Neural progenitor cell (in vitro differentiated cells): Measurements from ENCODE around the gene TANK. TPM values are rescaled to one million over a fixed set of nuclear protein-coding genes. Genes with fewer than 3 reads are reported as not detected.

ENCODE experiments used
- DNase-seq: peaks from one replicate; pipeline ENCODE4 v3.0.0-alpha.2; 2016; ENCODE audit warnings: low spot score
- H2AFZ ChIP-seq: fragments of 200-600 bp; sonication (generic); replicated peaks from 2 replicates; pipeline ENCODE4 v1.6.1; 2016; ENCODE audit warnings: antibody characterized with exemption
- H3F3A ChIP-seq: fragments of 200-600 bp; sonication (generic); 2 replicates; pipeline ENCODE4 v1.6.1; 2016; ENCODE audit warnings: antibody characterized with exemption, low read depth
- H3K27ac ChIP-seq: fragments of 200-600 bp; sonication (generic); 2 replicates; pipeline ENCODE4 v1.5.1; 2016; ENCODE audit warnings: mild to moderate bottlenecking
- H3K27me3 ChIP-seq: fragments of 200-600 bp; sonication (generic); 2 replicates; pipeline ENCODE4 v1.6.1; 2016; ENCODE audit warnings: mild to moderate bottlenecking, moderate library complexity
- H3K36me3 ChIP-seq: fragments of 200-600 bp; sonication (generic); 2 replicates; pipeline ENCODE4 v1.5.1; 2016
- H3K4me1 ChIP-seq: fragments of 200-600 bp; sonication (generic); 2 replicates; pipeline ENCODE4 v1.6.1; 2016; ENCODE audit warnings: mixed run types
- H3K4me2 ChIP-seq: fragments of 200-600 bp; sonication (generic); 2 replicates; pipeline ENCODE4 v1.6.1; 2016
- H3K4me3 ChIP-seq: fragments of 200-600 bp; sonication (generic); 2 replicates; pipeline ENCODE4 v1.5.1; 2016
- H3K79me2 ChIP-seq: fragments of 200-600 bp; sonication (generic); 2 replicates; pipeline ENCODE4 v1.6.1; 2016; ENCODE audit warnings: low read depth
- H3K9ac ChIP-seq: fragments of 200-600 bp; sonication (generic); 2 replicates; pipeline ENCODE4 v1.6.1; 2016
- H3K9me3 ChIP-seq: fragments of 200-600 bp; sonication (generic); 2 replicates; pipeline ENCODE4 v1.5.1; 2016; ENCODE audit warnings: low read depth
- H4K20me1 ChIP-seq: fragments of 200-600 bp; sonication (generic); 2 replicates; pipeline ENCODE4 v1.6.1; 2016; ENCODE audit warnings: low read depth
- H3K27ac Mint-ChIP-seq: 3 replicates; pipeline ENCODE4 v1.8.0; 2021; ENCODE audit warnings: mixed read lengths
- H3K27me3 Mint-ChIP-seq: 2 replicates; pipeline ENCODE4 v1.8.0; 2022; ENCODE audit warnings: low read depth, mild to moderate bottlenecking, inconsistent platforms, moderate library complexity, mixed read lengths; ENCODE audit not compliant: insufficient read depth
- H3K36me3 Mint-ChIP-seq: 3 replicates; pipeline ENCODE4 v1.8.0; 2021; ENCODE audit warnings: mixed read lengths
- H3K4me1 Mint-ChIP-seq: 3 replicates; pipeline ENCODE4 v1.8.0; 2021; ENCODE audit warnings: mixed read lengths
- H3K4me3 Mint-ChIP-seq: 3 replicates; pipeline ENCODE4 v1.8.0; 2021; ENCODE audit warnings: mild to moderate bottlenecking, moderate library complexity, mixed read lengths
- H3K9me3 Mint-ChIP-seq: 3 replicates; pipeline ENCODE4 v1.8.0; 2020; ENCODE audit warnings: mixed read lengths
- CTCF ChIP-seq: fragments of 200-600 bp; sonication (generic); IDR thresholded peaks from 2 replicates; pipeline ENCODE4 v1.5.1; 2017; ENCODE audit warnings: antibody characterized with exemption, mild to moderate bottlenecking
- EZH2 ChIP-seq: fragments of 200-600 bp; sonication (generic); IDR thresholded peaks from 2 replicates; pipeline ENCODE4 v1.6.1; 2017; ENCODE audit warnings: antibody characterized with exemption, mild to moderate bottlenecking, moderate library complexity
- EZH2phosphoT487 ChIP-seq: fragments of 200-600 bp; sonication (generic); IDR thresholded peaks from 2 replicates; pipeline ENCODE4 v1.6.1; 2017; ENCODE audit warnings: antibody characterized with exemption
- total RNA-seq: library from RNA; depleted of rRNA; stranded (reverse); fragments of >200 nt; gene quantifications from 2 replicates; pipeline ENCODE4 v1.2.3, GENCODE V29; 2015; ENCODE audit warnings: low replicate concordance

Gene TANK
- total RNA-seq, 1 donor from 2014 or later, result 43.5 TPM

GRCh38 chr2:161172901-161173540 lies 12.8 kb downstream of the TANK start:
- Histone ChIP-seq H3K4me2 (no peak overlapping the region), H3K4me1 (no peaks in the 10 kb centered on the region), H3K27ac (no peak overlapping the region), H3K27me3 (no peaks in the 10 kb centered on the region), H3K9me3 (peaks cover 7% of the 10 kb centered on the region), H3F3A (no peaks in the 10 kb centered on the region), H2AFZ (no peak overlapping the region), H3K79me2 (no peaks in the 10 kb centered on the region), H3K9ac (no peak overlapping the region), H4K20me1 (no peaks in the 10 kb centered on the region), H3K4me3 (no peak overlapping the region), H3K36me3 (peaks cover 3% of the 10 kb centered on the region)
- TF ChIP-seq EZH2phosphoT487 (no peak), CTCF (no peak), EZH2 (no peak)
- DNase-seq, result no peak
- Mint-ChIP-seq H3K27me3 (no peaks in the 10 kb centered on the region), H3K4me1 (no peaks in the 10 kb centered on the region), H3K36me3 (peaks cover 21% of the 10 kb centered on the region), H3K9me3 (peaks cover 3% of the 10 kb centered on the region), H3K4me3 (no peak overlapping the region), H3K27ac (no peak overlapping the region)

- Mint-ChIP-seq H3K9me3 (peaks cover 3% of the 10 kb centered on the region), H3K27me3 (no peaks in the 10 kb centered on the region), H3K4me3 (no peak overlapping the region), H3K4me1 (no peaks in the 10 kb centered on the region), H3K27ac (no peak overlapping the region), H3K36me3 (peaks cover 21% of the 10 kb centered on the region)
- DNase-seq, result no peak
- TF ChIP-seq CTCF (no peak), EZH2phosphoT487 (no peak), EZH2 (no peak)
- Histone ChIP-seq H3K4me1 (no peaks in the 10 kb centered on the region), H3K27ac (no peak overlapping the region), H3K27me3 (no peaks in the 10 kb centered on the region), H2AFZ (no peak overlapping the region), H3K9me3 (peaks cover 7% of the 10 kb centered on the region), H3K36me3 (peaks cover 5% of the 10 kb centered on the region), H3K79me2 (no peaks in the 10 kb centered on the region), H3K4me2 (no peak overlapping the region), H3K4me3 (no peak overlapping the region), H3K9ac (no peak overlapping the region), H4K20me1 (no peaks in the 10 kb centered on the region), H3F3A (no peaks in the 10 kb centered on the region)
These were observed 13.4 kb downstream of the TANK start for GRCh38 chr2:161173541-161174194.

GRCh38 chr2:161177969-161178368 lies 17.7 kb downstream of the TANK start:
- Mint-ChIP-seq H3K4me3 (no peak overlapping the region), H3K4me1 (no peaks in the 10 kb centered on the region), H3K9me3 (peaks cover 3% of the 10 kb centered on the region), H3K36me3 (peaks cover 35% of the 10 kb centered on the region), H3K27ac (no peak overlapping the region), H3K27me3 (no peaks in the 10 kb centered on the region)
- Histone ChIP-seq H3K4me3 (no peak overlapping the region), H2AFZ (no peak overlapping the region), H3K9me3 (peaks cover 7% of the 10 kb centered on the region), H3K79me2 (no peaks in the 10 kb centered on the region), H4K20me1 (no peaks in the 10 kb centered on the region), H3K27me3 (no peaks in the 10 kb centered on the region), H3K36me3 (peaks cover 10% of the 10 kb centered on the region), H3F3A (no peaks in the 10 kb centered on the region), H3K9ac (no peak overlapping the region), H3K4me1 (no peaks in the 10 kb centered on the region), H3K27ac (no peak overlapping the region), H3K4me2 (no peak overlapping the region)
- no peak for DNase-seq
- no peak for TF ChIP-seq EZH2phosphoT487
- TF ChIP-seq EZH2, result no peak
- TF ChIP-seq CTCF, result no peak
